ENCODE measurements around the gene ZFPL1.

Gene ZFPL1

DNA sequence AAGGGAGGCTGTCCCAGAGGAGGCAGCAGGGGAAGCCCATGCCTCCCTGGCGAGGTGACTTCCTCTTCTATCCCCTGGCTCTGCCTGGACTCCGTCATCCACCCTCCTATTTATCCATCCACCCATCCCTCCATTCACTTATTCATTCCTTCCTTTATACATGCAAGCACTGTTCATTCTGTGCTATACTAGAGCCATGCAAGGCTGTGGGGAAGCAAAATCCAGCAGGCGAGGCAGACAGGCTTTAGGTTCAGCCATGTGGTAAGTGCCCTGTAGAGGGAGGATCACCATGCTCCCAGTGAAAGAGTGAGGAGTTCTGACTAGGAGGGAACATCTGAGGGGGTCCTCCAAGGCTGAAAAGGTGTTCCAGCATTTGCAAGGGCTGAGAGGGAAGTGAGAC, 24.5 kb upstream of the ZFPL1 start:
- no peak for DNase-seq (ENCODE audit: low spot score)
- no peak for TF ChIP-seq CTCF (IDR thresholded peaks at IDR 0.05; ENCODE audit: borderline replicate concordance, control extremely low read depth, extremely low read depth, insufficient read depth, missing control alignments)
- in situ Hi-C loops (cut with MboI; ENCODE audit: low sequenced_read_pairs, unreplicated experiment): no loop called here

DNA sequence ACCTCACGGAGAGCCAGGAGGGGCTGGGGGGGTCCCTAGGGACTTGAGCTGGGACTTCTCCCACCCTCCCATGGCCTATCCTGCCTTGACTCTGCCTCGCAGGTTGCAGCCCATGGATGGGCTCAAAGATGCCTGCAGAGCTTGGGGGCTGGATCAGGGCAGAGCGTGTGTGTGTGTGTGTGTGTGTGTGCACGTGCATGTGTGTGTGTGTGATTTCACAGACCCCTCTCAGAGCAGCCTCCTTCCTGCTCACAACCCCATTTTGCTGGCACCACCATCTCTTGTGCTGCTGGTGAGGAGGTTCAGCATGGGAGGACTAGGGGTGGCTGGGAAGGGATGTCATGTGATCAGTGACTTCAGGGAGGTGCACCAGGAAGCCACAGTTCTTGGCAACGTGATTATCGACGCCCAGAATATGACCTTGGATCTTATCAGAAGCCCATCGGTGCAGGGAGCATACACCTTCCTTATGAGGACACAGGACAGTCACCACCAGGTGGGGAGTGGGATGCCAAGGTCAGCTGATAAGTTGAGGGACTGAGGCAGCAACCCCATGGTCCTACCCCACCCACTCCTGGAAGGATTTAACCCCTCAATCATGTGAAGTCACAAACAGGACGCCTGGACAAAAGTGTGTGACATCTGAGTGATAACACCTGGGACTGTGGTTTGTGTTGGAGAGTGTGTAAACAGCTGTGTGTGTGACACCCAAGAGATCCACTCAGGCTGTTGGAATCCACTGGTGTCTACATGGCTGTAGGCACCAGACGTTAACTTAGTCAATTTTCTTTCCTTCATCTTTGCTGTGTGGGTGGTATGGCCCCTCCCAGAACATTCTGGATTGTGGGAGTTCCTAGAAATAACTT, 23.8 kb upstream of the ZFPL1 start:
- in situ Hi-C loops (cut with MboI; ENCODE audit: low sequenced_read_pairs, unreplicated experiment): no loop called here
- TF ChIP-seq CTCF (IDR thresholded peaks at IDR 0.05; ENCODE audit: borderline replicate concordance, control extremely low read depth, extremely low read depth, insufficient read depth, missing control alignments): no peak
- no peak for DNase-seq (ENCODE audit: low spot score)

DNA sequence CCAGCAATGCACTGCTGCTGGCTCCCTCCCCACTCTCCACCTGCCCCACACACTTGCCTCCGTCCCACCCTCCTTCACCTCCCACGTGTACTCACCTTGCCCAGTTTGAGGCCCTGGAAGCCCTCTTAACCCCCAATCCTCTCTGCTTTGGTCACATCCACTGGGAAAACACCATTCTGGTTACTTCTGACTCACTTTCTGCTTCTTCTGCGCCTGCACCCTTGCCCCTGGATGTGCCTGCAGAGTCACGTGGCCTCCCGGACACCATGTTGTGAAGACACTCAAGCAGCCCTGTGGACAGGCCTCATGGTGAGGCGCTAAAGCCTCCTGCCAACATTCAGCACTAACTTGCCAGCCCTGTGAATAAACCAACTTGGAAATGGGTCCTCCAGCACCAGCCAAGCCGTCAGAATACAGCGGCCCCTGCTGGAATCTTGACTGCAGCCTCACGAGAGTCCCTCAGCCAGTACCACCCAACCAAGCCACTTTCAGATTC, 23.1 kb upstream of the ZFPL1 start:
- in situ Hi-C loops (cut with MboI; ENCODE audit: low sequenced_read_pairs, unreplicated experiment): no loop called here
- no peak for DNase-seq (ENCODE audit: low spot score)
- TF ChIP-seq CTCF (IDR thresholded peaks at IDR 0.05; ENCODE audit: borderline replicate concordance, control extremely low read depth, extremely low read depth, insufficient read depth, missing control alignments): no peak

DNA sequence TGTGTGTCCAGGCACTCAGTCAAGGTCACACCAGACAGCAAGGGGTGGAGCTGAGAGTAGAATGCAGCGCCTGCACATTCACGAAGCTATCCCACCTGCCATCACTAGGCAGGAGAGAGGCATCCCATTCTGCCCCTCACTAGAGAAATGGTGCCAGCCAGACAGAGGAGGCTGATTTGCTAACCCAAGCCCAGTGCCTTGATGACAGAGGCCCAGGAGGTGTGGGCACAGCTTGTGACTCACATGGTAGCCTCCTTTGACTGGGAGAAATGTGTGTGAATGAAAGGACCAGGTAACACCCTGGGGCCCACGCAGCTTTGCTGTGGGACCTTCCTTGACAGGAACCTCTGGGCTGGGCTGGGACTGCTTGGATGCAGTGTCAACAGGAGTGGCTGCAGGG, 20.5 kb upstream of the ZFPL1 start:
- no peak for TF ChIP-seq CTCF (IDR thresholded peaks at IDR 0.05; ENCODE audit: borderline replicate concordance, control extremely low read depth, extremely low read depth, insufficient read depth, missing control alignments)
- in situ Hi-C loops (cut with MboI; ENCODE audit: low sequenced_read_pairs, unreplicated experiment): no loop called here
- no peak for DNase-seq (ENCODE audit: low spot score)

- in situ Hi-C loops (cut with MboI; ENCODE audit: low sequenced_read_pairs, unreplicated experiment): no loop called here
- DNase-seq (ENCODE audit: low spot score): no peak
- no peak for TF ChIP-seq CTCF (IDR thresholded peaks at IDR 0.05; ENCODE audit: borderline replicate concordance, control extremely low read depth, extremely low read depth, insufficient read depth, missing control alignments)
These were observed 19.2 kb upstream of the ZFPL1 start for GRCh38 chr11:65064847-65065240.

DNA sequence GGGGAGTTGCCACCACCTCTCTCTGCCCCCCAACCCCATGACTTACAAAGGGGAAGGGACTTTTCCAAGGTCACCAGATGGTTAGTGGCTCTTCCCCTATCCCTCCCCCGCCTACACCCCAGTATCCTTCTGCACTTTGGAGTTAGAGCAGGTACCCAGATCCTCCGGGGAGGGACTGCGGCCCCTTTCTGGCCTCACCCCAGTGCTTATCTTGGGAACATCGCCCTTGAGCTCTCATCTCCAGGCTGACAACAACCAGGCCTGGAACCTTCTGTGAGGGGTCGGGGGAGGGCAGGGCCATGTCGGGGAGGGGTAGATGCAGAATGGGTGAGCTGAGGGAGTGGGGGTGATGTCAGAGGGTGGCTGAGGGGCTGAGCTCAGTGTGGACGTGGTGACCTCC, 18.2 kb upstream of the ZFPL1 start:
- no peak for TF ChIP-seq CTCF (IDR thresholded peaks at IDR 0.05; ENCODE audit: borderline replicate concordance, control extremely low read depth, extremely low read depth, insufficient read depth, missing control alignments)
- in situ Hi-C loops (cut with MboI; ENCODE audit: low sequenced_read_pairs, unreplicated experiment): no loop called here
- DNase-seq (ENCODE audit: low spot score): no peak
